ENCODE results near the gene MYO1E. TPM values are rescaled to one million over a fixed set of nuclear protein-coding genes. Genes with fewer than 3 reads are reported as not detected.
"Not testable (repeated sequence)": the region's sequence is repeated elsewhere in the genome, so short reads cannot be mapped to it uniquely, and the experiment has no call there.

MYO1E gene
- total and polyA plus RNA-seq, 4 experiments from 2014 or later = 2.1 to 4.6 TPM; not detected in 2

DNA sequence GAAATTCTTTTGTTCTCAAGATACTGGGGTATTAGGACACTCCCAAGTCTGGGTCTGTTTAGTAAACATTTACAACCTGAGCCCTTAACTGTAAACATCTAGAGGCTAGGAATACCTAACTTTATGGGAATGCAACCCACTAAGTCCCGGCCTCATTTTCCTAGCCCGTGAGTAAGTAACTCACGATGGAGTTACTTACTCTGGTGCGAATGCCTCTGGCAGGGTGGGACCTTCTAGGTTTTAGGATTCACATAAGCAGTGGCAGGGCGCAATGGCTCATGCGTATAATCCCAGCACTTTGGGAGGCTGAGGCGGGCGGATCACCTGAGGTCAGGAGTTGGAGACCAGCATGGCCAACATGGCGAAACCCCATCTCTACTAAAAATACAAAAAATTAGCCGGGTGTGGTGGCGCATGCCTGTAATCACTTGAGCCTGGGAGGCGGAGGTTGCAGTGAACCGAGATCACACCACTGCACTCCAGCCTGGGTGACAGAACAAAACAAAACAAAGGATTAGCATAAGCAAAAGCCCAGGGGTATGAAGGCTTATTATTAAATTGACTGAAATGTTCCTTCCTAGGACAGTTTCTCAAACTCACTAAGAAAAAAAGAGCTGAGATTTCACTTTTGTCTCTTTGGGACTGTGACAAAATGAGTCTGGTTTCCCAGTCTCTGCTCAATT, 14.7 kb upstream of the MYO1E start:
- H3K4me3 ChIP-seq (ENCODE audit: low read length in 2 of 2); POLR2A ChIA-PET (ENCODE audit: partially characterized antibody); H3K27ac ChIP-seq (ENCODE audit: low read depth, low read length); DNase-seq; H3K27me3 Mint-ChIP-seq; H3K4me1 ChIP-seq (ENCODE audit: insufficient read depth, low read length); intact Hi-C loops (cut with micrococcal nuclease); H3K9me3 Mint-ChIP-seq; H3K36me3 ChIP-seq (ENCODE audit: insufficient read depth, low read length); H3K4me3 Mint-ChIP-seq; H3K27ac Mint-ChIP-seq; CTCF ChIA-PET (ENCODE audit: partially characterized antibody); H3K4me1 Mint-ChIP-seq; H3K9me3 ChIP-seq (ENCODE audit: control insufficient read depth in 1 of 2, low read length in 2 of 2); H3K27me3 ChIP-seq (ENCODE audit: insufficient read depth, low read length); H3K36me3 Mint-ChIP-seq: not testable (repeated sequence)

DNA sequence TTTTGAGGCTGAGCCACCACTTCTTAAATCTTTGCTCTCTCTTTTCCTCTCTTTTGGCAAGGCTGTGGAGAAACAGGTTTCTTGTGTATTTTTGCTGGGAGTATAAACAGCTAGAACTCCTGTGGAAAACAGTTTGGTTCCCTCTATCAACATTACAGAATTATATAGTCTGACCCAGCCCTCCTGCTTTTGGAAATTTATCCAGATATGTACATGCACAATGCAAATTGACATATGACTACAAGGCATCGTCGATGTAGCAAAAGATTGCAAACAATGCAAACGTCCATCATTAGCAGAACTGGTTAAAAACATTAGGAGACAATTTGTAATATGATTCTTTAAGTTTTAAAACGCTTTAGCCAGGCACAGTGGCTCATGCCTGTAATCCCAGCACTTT, 12.5 kb upstream of the MYO1E start:
- no peaks in the 10 kb centered on the region for H3K36me3 Mint-ChIP-seq
- H3K27ac ChIP-seq (ENCODE audit: low read depth, low read length) = no peak overlapping the region
- peaks cover 0 to 5% (median under 1%) of the 10 kb centered on the region in 4 donors for H3K4me1 Mint-ChIP-seq
- DNase-seq = no peak
- ChIA-PET POLR2A (ENCODE audit: partially characterized antibody) (no interaction called here), CTCF (ENCODE audit: partially characterized antibody) (no interaction called here)
- H3K27ac Mint-ChIP-seq = no peak overlapping the region
- intact Hi-C loops (cut with micrococcal nuclease) = no loop called here
- H3K9me3 ChIP-seq (ENCODE audit: control insufficient read depth in 1 of 2, low read length in 2 of 2) = no peaks in the 10 kb centered on the region
- no peaks in the 10 kb centered on the region for H3K27me3 ChIP-seq (ENCODE audit: insufficient read depth, low read length)
- no peaks in the 10 kb centered on the region for H3K4me1 ChIP-seq (ENCODE audit: insufficient read depth, low read length)
- H3K36me3 ChIP-seq (ENCODE audit: insufficient read depth, low read length) = no peaks in the 10 kb centered on the region
- H3K27me3 Mint-ChIP-seq = peaks cover 0 to 3% of the 10 kb centered on the region in 2 donors
- H3K4me3 Mint-ChIP-seq = no peak overlapping the region
- no peaks in the 10 kb centered on the region for H3K9me3 Mint-ChIP-seq
- H3K4me3 ChIP-seq (ENCODE audit: low read length in 2 of 2) = no peak overlapping the region

DNA sequence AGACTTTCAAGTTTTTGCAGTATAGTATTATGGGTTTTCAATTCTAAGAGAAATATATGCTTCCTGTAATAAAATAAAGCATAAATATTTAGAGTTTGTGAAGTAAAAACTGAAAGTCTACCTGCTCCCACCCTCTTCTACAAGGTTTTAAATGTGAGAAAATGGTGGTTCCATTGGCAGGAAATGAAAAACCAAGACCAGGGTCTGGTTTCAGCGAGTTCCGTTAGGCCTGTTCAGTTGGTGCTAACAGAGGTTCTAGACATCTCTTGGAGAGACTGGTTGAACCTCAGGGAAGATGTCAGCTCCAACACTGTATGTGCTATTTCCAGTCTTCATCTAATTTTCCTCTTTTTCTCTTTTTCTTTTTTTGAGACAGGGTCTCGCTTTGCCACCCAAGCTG, 11.8 kb upstream of the MYO1E start:
- no peaks in the 10 kb centered on the region for H3K9me3 ChIP-seq (ENCODE audit: control insufficient read depth in 1 of 2, low read length in 2 of 2)
- Mint-ChIP-seq H3K36me3 (no peaks in the 10 kb centered on the region), H3K9me3 (no peaks in the 10 kb centered on the region), H3K4me3 (no peak overlapping the region), H3K4me1 (peaks cover 0 to 5% (median 0%) of the 10 kb centered on the region in 4 donors), H3K27me3 (peaks cover 1 to 3% of the 10 kb centered on the region in 2 donors), H3K27ac (peak overlapping the region in 1 of 7 donors; percentile 68)
- H3K4me3 ChIP-seq (ENCODE audit: low read length in 2 of 2) = no peak overlapping the region
- no peak for DNase-seq
- H3K27me3 ChIP-seq (ENCODE audit: insufficient read depth, low read length) = no peaks in the 10 kb centered on the region
- POLR2A ChIA-PET (ENCODE audit: partially characterized antibody) = interaction anchor here (0.7 kb wide), 1 partner anchor 32 kb away, joined by 3 read pairs; no protein-coding TSS in a partner anchor
- H3K4me1 ChIP-seq (ENCODE audit: insufficient read depth, low read length) = no peaks in the 10 kb centered on the region
- H3K36me3 ChIP-seq (ENCODE audit: insufficient read depth, low read length) = no peaks in the 10 kb centered on the region
- H3K27ac ChIP-seq (ENCODE audit: low read depth, low read length) = no peak overlapping the region
- intact Hi-C loops (cut with micrococcal nuclease) = no loop called here
- CTCF ChIA-PET (ENCODE audit: partially characterized antibody) = interaction anchor here (0.7 kb wide), 1 partner anchor 22 kb away, joined by 3 read pairs; no protein-coding TSS in a partner anchor

- Histone ChIP-seq H3K4me1 (ENCODE audit: insufficient read depth, low read length) (no peaks in the 10 kb centered on the region), H3K4me3 (ENCODE audit: low read length in 2 of 2) (no peak overlapping the region), H3K36me3 (ENCODE audit: insufficient read depth, low read length) (no peaks in the 10 kb centered on the region), H3K27me3 (ENCODE audit: insufficient read depth, low read length) (no peaks in the 10 kb centered on the region), H3K9me3 (ENCODE audit: control insufficient read depth in 1 of 2, low read length in 2 of 2) (no peaks in the 10 kb centered on the region), H3K27ac (ENCODE audit: low read depth, low read length) (no peak overlapping the region)
- no peak overlapping the region for H3K27ac Mint-ChIP-seq
- no peak overlapping the region for H3K4me3 Mint-ChIP-seq
- H3K27me3 Mint-ChIP-seq = peaks cover 3 to 5% of the 10 kb centered on the region in 2 donors
- intact Hi-C loops (cut with micrococcal nuclease) = no loop called here
- peaks cover 0 to 2% (median 0%) of the 10 kb centered on the region in 8 donors for H3K9me3 Mint-ChIP-seq
- POLR2A ChIA-PET (ENCODE audit: partially characterized antibody) = no interaction called here
- CTCF ChIA-PET (ENCODE audit: partially characterized antibody) = no interaction called here
- peaks cover 0 to 5% (median 0%) of the 10 kb centered on the region in 4 donors for H3K4me1 Mint-ChIP-seq
- no peaks in the 10 kb centered on the region for H3K36me3 Mint-ChIP-seq
- no peak for DNase-seq
These were observed 8.4 kb upstream of the MYO1E start for GRCh38 chr15:59380902-59381610.

DNA sequence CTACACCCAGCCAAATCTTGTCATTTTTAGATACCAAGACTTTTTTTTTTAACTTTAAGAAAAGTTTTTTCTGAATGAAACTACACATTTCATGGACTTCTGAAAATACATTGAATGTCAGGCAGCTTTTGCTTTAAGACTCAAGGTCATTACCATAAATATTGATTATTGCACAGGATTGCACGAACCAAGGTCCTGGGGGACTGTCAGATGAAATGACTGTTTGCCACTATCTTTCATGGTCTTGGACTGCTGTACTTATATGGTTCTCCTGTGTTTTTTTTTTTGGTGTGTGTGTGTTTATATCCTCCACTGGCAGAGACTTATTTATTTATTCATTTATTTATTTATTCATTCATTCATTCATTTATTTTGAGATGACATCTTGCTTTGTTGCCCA, 6.9 kb upstream of the MYO1E start:
- intact Hi-C loops (cut with micrococcal nuclease) = no loop called here
- Histone ChIP-seq H3K4me1 (ENCODE audit: insufficient read depth, low read length) (no peaks in the 10 kb centered on the region), H3K36me3 (ENCODE audit: insufficient read depth, low read length) (no peaks in the 10 kb centered on the region), H3K4me3 (ENCODE audit: low read length in 2 of 2) (no peak overlapping the region), H3K27me3 (ENCODE audit: insufficient read depth, low read length) (no peaks in the 10 kb centered on the region), H3K27ac (ENCODE audit: low read depth, low read length) (no peak overlapping the region), H3K9me3 (ENCODE audit: control insufficient read depth in 1 of 2, low read length in 2 of 2) (no peaks in the 10 kb centered on the region)
- Mint-ChIP-seq H3K27me3 (peaks cover 5 to 8% of the 10 kb centered on the region in 2 donors), H3K9me3 (peaks cover 0 to 2% (median 0%) of the 10 kb centered on the region in 8 donors), H3K36me3 (no peaks in the 10 kb centered on the region), H3K27ac (no peak overlapping the region), H3K4me3 (no peak overlapping the region), H3K4me1 (no peaks in the 10 kb centered on the region)
- DNase-seq = no peak
- ChIA-PET POLR2A (ENCODE audit: partially characterized antibody) (no interaction called here), CTCF (ENCODE audit: partially characterized antibody) (no interaction called here)

GRCh38 chr15:59378855-59379254, 6.2 kb upstream of the MYO1E start:
- POLR2A ChIA-PET (ENCODE audit: partially characterized antibody) = no interaction called here
- Mint-ChIP-seq H3K27ac (no peak overlapping the region), H3K4me3 (no peak overlapping the region), H3K27me3 (peaks cover 12 to 15% of the 10 kb centered on the region in 2 donors), H3K36me3 (no peaks in the 10 kb centered on the region), H3K9me3 (peaks cover 0 to 2% (median 0%) of the 10 kb centered on the region in 8 donors), H3K4me1 (no peaks in the 10 kb centered on the region)
- no peaks in the 10 kb centered on the region for H3K4me1 ChIP-seq (ENCODE audit: insufficient read depth, low read length)
- no peak overlapping the region for H3K4me3 ChIP-seq (ENCODE audit: low read length in 2 of 2)
- H3K27ac ChIP-seq (ENCODE audit: low read depth, low read length) = no peak overlapping the region
- no peaks in the 10 kb centered on the region for H3K36me3 ChIP-seq (ENCODE audit: insufficient read depth, low read length)
- intact Hi-C loops (cut with micrococcal nuclease) = no loop called here
- H3K9me3 ChIP-seq (ENCODE audit: control insufficient read depth in 1 of 2, low read length in 2 of 2) = no peaks in the 10 kb centered on the region
- CTCF ChIA-PET (ENCODE audit: partially characterized antibody) = interaction anchor here (0.7 kb wide), 1 partner anchor 495 kb away, joined by 3 read pairs; no protein-coding TSS in a partner anchor
- H3K27me3 ChIP-seq (ENCODE audit: insufficient read depth, low read length) = no peaks in the 10 kb centered on the region
- no peak for DNase-seq

DNA sequence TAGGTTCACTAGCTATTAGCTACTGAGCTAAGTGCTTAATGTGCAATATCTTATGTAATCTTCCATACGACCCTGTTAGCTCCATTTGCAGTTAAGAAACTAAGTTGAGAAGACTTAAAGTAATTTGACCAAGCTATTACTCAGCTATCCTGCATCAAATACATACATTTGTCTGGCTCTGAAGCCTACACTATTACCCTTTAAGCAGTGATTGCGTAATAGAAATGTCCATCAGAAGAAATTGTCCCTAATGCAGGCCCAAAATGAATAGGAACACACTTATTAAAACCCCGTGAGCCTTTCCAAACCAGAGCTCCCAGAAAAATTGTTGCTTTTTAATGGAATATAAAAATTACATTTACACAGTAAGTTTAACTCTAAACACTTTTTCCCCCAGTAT, 5.3 kb upstream of the MYO1E start:
- H3K9me3 ChIP-seq (ENCODE audit: control insufficient read depth in 1 of 2, low read length in 2 of 2) = no peaks in the 10 kb centered on the region
- no peak for DNase-seq
- Mint-ChIP-seq H3K9me3 (peaks cover 0 to 2% (median 0%) of the 10 kb centered on the region in 8 donors), H3K36me3 (no peaks in the 10 kb centered on the region), H3K4me1 (peaks cover 1 to 8% (median 5%) of the 10 kb centered on the region in 4 donors), H3K4me3 (no peak overlapping the region), H3K27ac (no peak overlapping the region), H3K27me3 (peaks cover 20 to 21% of the 10 kb centered on the region in 2 donors)
- ChIA-PET CTCF (ENCODE audit: partially characterized antibody) (no interaction called here), POLR2A (ENCODE audit: partially characterized antibody) (no interaction called here)
- intact Hi-C loops (cut with micrococcal nuclease) = no loop called here
- no peak overlapping the region for H3K4me3 ChIP-seq (ENCODE audit: low read length in 2 of 2)
- H3K27me3 ChIP-seq (ENCODE audit: insufficient read depth, low read length) = peaks cover 5% of the 10 kb centered on the region
- peaks cover 4% of the 10 kb centered on the region for H3K4me1 ChIP-seq (ENCODE audit: insufficient read depth, low read length)
- H3K27ac ChIP-seq (ENCODE audit: low read depth, low read length) = no peak overlapping the region
- no peaks in the 10 kb centered on the region for H3K36me3 ChIP-seq (ENCODE audit: insufficient read depth, low read length)

Data from CD4-positive, alpha-beta memory T cell (primary cell).